Hepatocyte (in vitro differentiated cells): ENCODE results near the gene ZFPM1. TPM values are rescaled to one million over a fixed set of nuclear protein-coding genes. Genes with fewer than 3 reads are reported as not detected.

ENCODE experiments used
- DNase-seq: peaks from one replicate; pipeline ENCODE4 v3.0.0-alpha.2; 2016; ENCODE audit warnings: low spot score
- H2AFZ ChIP-seq: fragments of 200-600 bp; sonication (generic); 2 replicates; pipeline ENCODE4 v1.6.0; 2016; ENCODE audit warnings: antibody characterized with exemption, mild to moderate bottlenecking
- H3K27ac ChIP-seq: fragments of 200-600 bp; sonication (generic); 2 replicates; pipeline ENCODE4 v1.5.1; 2016; ENCODE audit warnings: mild to moderate bottlenecking
- H3K27me3 ChIP-seq: fragments of 200-600 bp; sonication (generic); 2 replicates; pipeline ENCODE4 v1.6.1; 2016
- H3K36me3 ChIP-seq: fragments of 200-600 bp; sonication (generic); replicated peaks from 2 replicates; pipeline ENCODE4 v1.5.1; 2016; ENCODE audit warnings: low read depth; ENCODE audit not compliant: insufficient read depth
- H3K4me1 ChIP-seq: fragments of 200-600 bp; sonication (generic); 2 replicates; pipeline ENCODE4 v1.5.1; 2016; ENCODE audit warnings: mild to moderate bottlenecking, moderate library complexity; ENCODE audit not compliant: insufficient read depth
- H3K4me2 ChIP-seq: fragments of 200-600 bp; sonication (generic); 2 replicates; pipeline ENCODE4 v1.6.0; 2016
- H3K4me3 ChIP-seq: fragments of 200-600 bp; sonication (generic); 2 replicates; pipeline ENCODE4 v1.5.1; 2016; ENCODE audit warnings: mild to moderate bottlenecking
- H3K79me2 ChIP-seq: fragments of 200-600 bp; sonication (generic); 2 replicates; pipeline ENCODE4 v1.6.0; 2017; ENCODE audit warnings: mild to moderate bottlenecking
- H3K9me2 ChIP-seq: fragments of 200-600 bp; sonication (generic); replicated peaks from 2 replicates; pipeline ENCODE4 v1.6.0; 2017; ENCODE audit warnings: mild to moderate bottlenecking; ENCODE audit not compliant: insufficient read depth
- H3K9me3 ChIP-seq: fragments of 200-600 bp; sonication (generic); 2 replicates; pipeline ENCODE4 v1.5.1; 2016; ENCODE audit warnings: low read depth, mild to moderate bottlenecking
- H4K20me1 ChIP-seq: fragments of 200-600 bp; sonication (generic); 2 replicates; pipeline ENCODE4 v1.6.0; 2016; ENCODE audit warnings: mild to moderate bottlenecking; ENCODE audit not compliant: insufficient read depth, poor library complexity, severe bottlenecking
- CTCF ChIP-seq: fragments of 200-600 bp; sonication (generic); IDR thresholded peaks from 2 replicates; pipeline ENCODE4 v1.5.1; 2016; ENCODE audit warnings: antibody characterized with exemption, mild to moderate bottlenecking; ENCODE audit not compliant: poor library complexity
- EZH2 ChIP-seq: fragments of 200-600 bp; sonication (generic); IDR thresholded peaks from 2 replicates; pipeline ENCODE4 v1.6.1; 2016; ENCODE audit warnings: antibody characterized with exemption, mild to moderate bottlenecking, borderline replicate concordance
- EZH2phosphoT487 ChIP-seq: fragments of 200-600 bp; sonication (generic); IDR thresholded peaks from one replicate; pipeline ENCODE4 v1.6.1; 2018; ENCODE audit warnings: antibody characterized with exemption, mild to moderate bottlenecking, low read depth, moderate library complexity; ENCODE audit not compliant: unreplicated experiment, severe bottlenecking
- WGBS: methylation state at CpG from one replicate; pipeline ENCODE4 v1.1.6; 2016; ENCODE audit warnings: low lambda C conversion rate; ENCODE audit errors: missing lambda C conversion rate; 5-methylcytosine and 5-hydroxymethylcytosine counted together
- polyA plus RNA-seq: library from polyadenylated mRNA; unstranded; fragments of >200 nt; fragmentation: Nextera tagmentation; extraction: Ambion mirVana; gene quantifications from 2 replicates; pipeline ENCODE4 v1.2.1, GENCODE V29; 2016
- total RNA-seq: library from RNA; depleted of rRNA; stranded (reverse); fragments of >200 nt; gene quantifications from 2 replicates; pipeline ENCODE4 v1.2.3, GENCODE V29; 2014

ZFPM1 gene
- total and polyA plus RNA-seq, 2 experiments from 2014 or later, result 4.1 to 11.9 TPM

- Histone ChIP-seq H3K9me3 (no peaks in the 10 kb centered on the region), H3K4me2 (no peak overlapping the region), H3K27me3 (no peaks in the 10 kb centered on the region), H2AFZ (no peak overlapping the region), H3K27ac (no peak overlapping the region), H3K4me3 (no peak overlapping the region), H3K9me2 (no peaks in the 10 kb centered on the region), H3K79me2 (no peaks in the 10 kb centered on the region), H4K20me1 (no peaks in the 10 kb centered on the region), H3K4me1 (peaks cover 9% of the 10 kb centered on the region), H3K36me3 (no peaks in the 10 kb centered on the region)
- TF ChIP-seq EZH2 (no peak), CTCF (no peak), EZH2phosphoT487 (no peak)
- 82% methylated on average over 24 of the region's 24 CpGs for WGBS
- DNase-seq, result no peak
These were observed 69.3 kb downstream of the ZFPM1 start for GRCh38 chr16:88522276-88522949.

GRCh38 chr16:88523309-88524161 is 70.5 kb downstream of the ZFPM1 start:
- Histone ChIP-seq H3K9me2 (no peaks in the 10 kb centered on the region), H3K4me3 (no peak overlapping the region), H3K27me3 (no peaks in the 10 kb centered on the region), H3K79me2 (no peaks in the 10 kb centered on the region), H2AFZ (no peak overlapping the region), H3K27ac (no peak overlapping the region), H3K36me3 (no peaks in the 10 kb centered on the region), H3K4me1 (peaks cover 14% of the 10 kb centered on the region), H4K20me1 (no peaks in the 10 kb centered on the region), H3K9me3 (no peaks in the 10 kb centered on the region), H3K4me2 (no peak overlapping the region)
- TF ChIP-seq EZH2phosphoT487 (no peak), CTCF (no peak), EZH2 (no peak)
- WGBS, result 86% methylated on average over 39 of the region's 47 CpGs
- DNase-seq, result no peak

- no peaks in the 10 kb centered on the region for H3K36me3 ChIP-seq
- peaks cover 14% of the 10 kb centered on the region for H3K4me1 ChIP-seq
- no peak overlapping the region for H3K4me2 ChIP-seq
- no peak overlapping the region for H3K4me3 ChIP-seq
- 91% methylated on average over 14 of the region's 18 CpGs for WGBS
- TF ChIP-seq EZH2 (no peak), EZH2phosphoT487 (no peak), CTCF (no peak)
- no peak for DNase-seq
- H2AFZ ChIP-seq, result no peak overlapping the region
- no peaks in the 10 kb centered on the region for H3K27me3 ChIP-seq
- H3K79me2 ChIP-seq, result no peaks in the 10 kb centered on the region
- no peaks in the 10 kb centered on the region for H3K9me3 ChIP-seq
- H3K9me2 ChIP-seq, result no peaks in the 10 kb centered on the region
- H4K20me1 ChIP-seq, result no peaks in the 10 kb centered on the region
- H3K27ac ChIP-seq, result no peak overlapping the region
These were observed 71.3 kb downstream of the ZFPM1 start for GRCh38 chr16:88524274-88524972.
